GM12878 (cell line): ENCODE results near the gene FLRT1. TPM values are rescaled to one million over a fixed set of nuclear protein-coding genes. Genes with fewer than 3 reads are reported as not detected.

Source experiments
- ATAC-seq: fragments of 200-7000 bp; cut with Tn5 transposase; 3 replicates; pipeline ENCODE4 v1.9.1; 2020; ENCODE audit warnings: mild to moderate bottlenecking, moderate library complexity
- BruUV-seq: library from RNA; stranded (reverse); fragments of 400-500 nt; replicated peaks from 2 replicates; lab custom pipeline; 2021; lab: Mats Ljungman, UMichigan
- CTCF ChIA-PET: fragments of 300-600 bp; sonication (Branson Sonifier 250); formaldehyde crosslinking; extraction: SDS; loops from one replicate; lab custom pipeline; 2021; ENCODE audit warnings: inconsistent platforms; lab: Yijun Ruan, JAX
- POLR2A ChIA-PET: fragments of 350-600 bp; formaldehyde crosslinking; extraction: SDS; loops from one replicate; lab custom pipeline; 2021; ENCODE audit warnings: inconsistent platforms; lab: Charles Lee
- RAD21 ChIA-PET: fragments of 300-600 bp; sonication (Branson Sonifier 250); formaldehyde crosslinking; loops from one replicate; lab custom pipeline; 2023; ENCODE audit warnings: antibody characterized with exemption; ENCODE audit not compliant: unreplicated experiment; lab: Charles Lee
- SMC1A ChIA-PET: fragments of 300-600 bp; sonication (Branson Sonifier 250); formaldehyde crosslinking; loops from one replicate; lab custom pipeline; 2023; ENCODE audit not compliant: unreplicated experiment, uncharacterized antibody; lab: Charles Lee
- DNase-seq: peaks from one replicate; pipeline ENCODE4 v3.0.0-alpha.2; 2011; ENCODE audit warnings: low read depth, low spot score
- FAIRE-seq: peaks from 3 replicates; lab custom pipeline; 2011; peaks lifted over from hg19 to GRCh38; lab: Jason Lieb, UNC
- H2AFZ ChIP-seq: 2 replicates; pipeline ENCODE4 v1.6.0; 2011; ENCODE audit warnings: low read depth, low read length, control low read depth; ENCODE audit not compliant: control insufficient read depth
- H3K27ac ChIP-seq: 2 replicates; pipeline ENCODE4 v1.5.1; 2011; ENCODE audit warnings: control low read depth; ENCODE audit not compliant: control insufficient read depth, insufficient read depth
- H3K27me3 ChIP-seq, 2 experiments: replicated peaks in 1 of 2; 2 replicates each; pipeline versions ENCODE4 v1.6.0 to v1.6.1; 2011; ENCODE audit warnings: low read length in 1 of 2; ENCODE audit not compliant: control insufficient read depth in 2 of 2, insufficient read depth in 2 of 2
- H3K36me3 ChIP-seq, 2 experiments: 2 replicates each; pipeline ENCODE4 v1.5.1; 2011; ENCODE audit warnings: low read length in 1 of 2; ENCODE audit not compliant: control insufficient read depth in 2 of 2, insufficient read depth in 2 of 2
- H3K4me1 ChIP-seq: 2 replicates; pipeline ENCODE4 v1.6.1; 2011; ENCODE audit warnings: mild to moderate bottlenecking, low read length, moderate library complexity, mixed read lengths; ENCODE audit not compliant: control insufficient read depth, insufficient read depth
- H3K4me2 ChIP-seq: 2 replicates; pipeline ENCODE4 v1.6.0; 2011; ENCODE audit warnings: control low read depth; ENCODE audit not compliant: control insufficient read depth, insufficient read depth
- H3K4me3 ChIP-seq: fragments of 200-600 bp; sonication (generic); 2 replicates; pipeline ENCODE4 v1.5.1; 2016
- H3K79me2 ChIP-seq: 2 replicates; pipeline ENCODE4 v1.6.0; 2011; ENCODE audit warnings: low read length; ENCODE audit not compliant: control insufficient read depth, insufficient read depth
- H3K9ac ChIP-seq: 2 replicates; pipeline ENCODE4 v1.8.0; 2011; ENCODE audit warnings: low read length, control low read depth, mixed read lengths; ENCODE audit not compliant: control insufficient read depth, insufficient read depth
- H3K9me3 ChIP-seq: replicated peaks from 3 replicates; pipeline ENCODE4 v1.5.1; 2011; ENCODE audit warnings: mild to moderate bottlenecking, low read length; ENCODE audit not compliant: control insufficient read depth, insufficient read depth
- H4K20me1 ChIP-seq: 2 replicates; pipeline ENCODE4 v1.6.0; 2011; ENCODE audit not compliant: control insufficient read depth, insufficient read depth
- BRCA1 ChIP-seq: IDR thresholded peaks from 2 replicates; pipeline ENCODE4 v1.6.1; 2011; ENCODE audit warnings: low read depth, low read length, improper control_type of control experiment
- JUND ChIP-seq: IDR thresholded peaks from 2 replicates; pipeline ENCODE4 v1.6.1; 2012; ENCODE audit warnings: low read depth, mild to moderate bottlenecking, low read length, improper control_type of control experiment, moderate library complexity
- KAT2A ChIP-seq: conservative IDR thresholded peaks from 2 replicates; pipeline ENCODE4 v1.6.1; 2011; ENCODE audit warnings: low read depth, low read length; ENCODE audit not compliant: control insufficient read depth
- MEF2A ChIP-seq: IDR thresholded peaks from 2 replicates; pipeline ENCODE4 v1.6.1; 2011; ENCODE audit warnings: low read depth, mild to moderate bottlenecking, low read length, moderate library complexity; ENCODE audit not compliant: insufficient read depth
- MTA3 ChIP-seq: IDR thresholded peaks from 2 replicates; pipeline ENCODE4 v1.6.1; 2012; ENCODE audit warnings: low read length, inconsistent platforms, borderline replicate concordance
- POLR2AphosphoS5 ChIP-seq: IDR thresholded peaks from 2 replicates; pipeline ENCODE4 v1.6.1; 2011; ENCODE audit warnings: mild to moderate bottlenecking, low read length, inconsistent platforms
- POU2F2 ChIP-seq: IDR thresholded peaks from 3 replicates; pipeline ENCODE4 v1.6.1; 2011; ENCODE audit warnings: low read depth, mild to moderate bottlenecking, low read length, borderline replicate concordance
- RCOR1 ChIP-seq: conservative IDR thresholded peaks from 2 replicates; pipeline ENCODE4 v1.6.1; 2012; ENCODE audit warnings: low read depth, low read length, improper control_type of control experiment
- RFX5 ChIP-seq: IDR thresholded peaks from 2 replicates; pipeline ENCODE4 v1.6.1; 2011; ENCODE audit warnings: low read depth, low read length, improper control_type of control experiment
- SRF ChIP-seq, 2 experiments: IDR thresholded peaks; 2 replicates each; pipeline ENCODE4 v1.6.1; 2011; ENCODE audit warnings: low read depth in 2 of 2, low read length in 2 of 2, mild to moderate bottlenecking in 1 of 2, moderate library complexity in 1 of 2
- STAT1 ChIP-seq: fragments of 450-650 bp; conservative IDR thresholded peaks from 2 replicates; pipeline ENCODE4 v1.6.1; 2014; ENCODE audit warnings: antibody characterized with exemption, mild to moderate bottlenecking
- SUPT20H ChIP-seq: IDR thresholded peaks from 2 replicates; pipeline ENCODE4 v1.6.1; 2011; ENCODE audit warnings: low read depth, mild to moderate bottlenecking, low read length, moderate library complexity, borderline replicate concordance; ENCODE audit not compliant: control insufficient read depth
- TARDBP ChIP-seq: IDR thresholded peaks from 2 replicates; pipeline ENCODE4 v1.6.1; 2016; ENCODE audit warnings: borderline replicate concordance
- WGBS: methylation state at CpG from one replicate; pipeline ENCODE4 v1.1.6; 2016; ENCODE audit warnings: low lambda C conversion rate; ENCODE audit not compliant: insufficient replicate concordance, insufficient coverage; ENCODE audit errors: missing lambda C conversion rate; 5-methylcytosine and 5-hydroxymethylcytosine counted together
- in situ Hi-C: fragments of 300-500 bp; cut with MboI; formaldehyde crosslinking; loops from 9 replicates; pipeline ENCODE4 v1.14.3; 2018; ENCODE audit warnings: mixed read lengths
- intact Hi-C: fragments of 100-400 bp; cut with micrococcal nuclease; formaldehyde crosslinking; loops from one replicate; pipeline ENCODE4 v1.14.2; 2022; ENCODE audit not compliant: unreplicated experiment
- polyA plus RNA-seq, 11 experiments: library from polyadenylated mRNA; depleted of rRNA in 4 of 11; unstranded in 6 of 11; stranded (reverse) in 5 of 11; fragments of >200 nt; fragmentation: Nextera tagmentation in 4 of 11; fragmentation: Illumina TruSeq in 1 of 11; extraction: Ambion mirVana in 4 of 11; extraction: Trizol in 1 of 11; gene quantifications; 1 replicate in 1 of 11; 2 replicates in 10 of 11; pipeline versions ENCODE4 v1.2.1 to v1.2.3, GENCODE V29; 2011 to 2016; ENCODE audit warnings: inconsistent platforms in 2 of 11, missing spikeins in 2 of 11, low read depth in 1 of 11
- total RNA-seq, 4 experiments: library from RNA; depleted of rRNA in 3 of 4; stranded (reverse); fragments of >200 nt in 3 of 4; fragmentation: Illumina TruSeq in 1 of 4; extraction: Trizol in 1 of 4; gene quantifications; 2 replicates each; pipeline versions ENCODE4 v1.2.1 to v1.2.3, GENCODE V29; 2013 to 2021
- TF ChIP-seq, protein P1 (sequence below): IDR thresholded peaks from 2 replicates; pipeline ENCODE4 v1.6.1; 2012; ENCODE audit warnings: low read depth, low read length, improper control_type of control experiment
- TF ChIP-seq, protein P2 (sequence below): fragments of 450-650 bp; IDR thresholded peaks from 2 replicates; pipeline ENCODE4 v1.6.1; 2017; ENCODE audit warnings: mild to moderate bottlenecking, moderate library complexity
- TF ChIP-seq, protein P3 (sequence below): fragments of 450-650 bp; IDR thresholded peaks from 2 replicates; pipeline ENCODE4 v1.6.1; 2017; ENCODE audit warnings: mild to moderate bottlenecking, low read depth, inconsistent platforms; ENCODE audit not compliant: poor library complexity, severe bottlenecking

Gene FLRT1
- total and polyA plus RNA-seq, 10 of the 15 experiments (the other 5 are each of a cell fraction or from before 2014, with no cell fraction given) = 0.10 to 0.12 TPM; not detected in 8

DNA sequence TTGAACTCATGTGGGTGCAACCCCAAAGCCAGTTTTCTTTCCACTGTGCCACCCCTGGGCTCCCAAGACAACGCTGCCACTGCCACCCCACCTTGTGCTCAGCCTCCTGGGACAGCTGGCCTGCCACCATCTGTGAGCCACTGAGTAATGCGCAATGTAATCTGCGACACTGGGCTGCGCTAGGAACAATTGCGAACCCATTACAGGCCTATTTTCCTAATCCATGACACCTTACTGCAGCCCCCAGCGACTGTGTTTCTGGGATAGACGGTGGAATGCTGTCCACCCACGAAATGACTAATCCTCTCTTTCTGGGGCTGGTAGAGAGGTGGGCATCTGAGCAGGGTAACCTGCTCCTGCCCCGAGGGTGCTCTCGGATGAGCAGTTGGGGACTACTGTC lies 22.2 kb downstream of the FLRT1 start (continued):
- TF ChIP-seq RFX5 (no peak), SUPT20H (no peak), RCOR1 (no peak), KAT2A (no peak), JUND (no peak), POLR2AphosphoS5 (no peak), POU2F2 (no peak), MTA3 (no peak), SRF (IDR thresholded peaks at IDR 0.05; ENCODE audit: low read depth in 2 of 2, low read length in 2 of 2) (no peak), TARDBP (no peak), BRCA1 (no peak)
- TF ChIP-seq, protein P1, sequence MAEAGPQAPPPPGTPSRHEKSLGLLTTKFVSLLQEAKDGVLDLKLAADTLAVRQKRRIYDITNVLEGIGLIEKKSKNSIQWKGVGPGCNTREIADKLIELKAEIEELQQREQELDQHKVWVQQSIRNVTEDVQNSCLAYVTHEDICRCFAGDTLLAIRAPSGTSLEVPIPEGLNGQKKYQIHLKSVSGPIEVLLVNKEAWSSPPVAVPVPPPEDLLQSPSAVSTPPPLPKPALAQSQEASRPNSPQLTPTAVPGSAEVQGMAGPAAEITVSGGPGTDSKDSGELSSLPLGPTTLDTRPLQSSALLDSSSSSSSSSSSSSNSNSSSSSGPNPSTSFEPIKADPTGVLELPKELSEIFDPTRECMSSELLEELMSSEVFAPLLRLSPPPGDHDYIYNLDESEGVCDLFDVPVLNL = no peak

DNA sequence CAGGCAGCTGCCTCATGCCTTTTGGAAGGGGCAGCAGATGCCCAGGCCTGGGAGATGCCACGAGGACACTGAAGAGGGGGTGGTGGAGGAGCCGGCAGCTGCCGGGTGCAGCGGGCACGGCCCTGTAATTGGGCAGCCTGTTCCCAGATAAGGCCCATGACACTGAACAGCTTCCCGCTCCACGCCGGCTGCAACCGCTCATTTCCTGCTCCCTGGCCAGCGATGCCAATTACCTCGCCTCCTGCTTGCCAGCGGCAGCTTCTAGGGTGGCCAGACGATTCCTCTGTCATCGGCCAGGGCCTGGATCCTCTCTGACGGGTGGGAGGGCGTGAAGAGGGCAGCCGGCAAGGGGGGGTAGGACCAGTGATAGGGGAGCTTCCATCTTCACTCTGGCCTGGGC lies 22.8 kb downstream of the FLRT1 start:
- Histone ChIP-seq H3K9me3 (no peaks in the 10 kb centered on the region), H3K27me3 (peaks cover 0 to 8% of the 10 kb centered on the region in 2 experiments; a peak in 3 of 4 replicates), H3K4me3 (no peak overlapping the region), H3K79me2 (no peaks in the 10 kb centered on the region), H3K27ac (no peak overlapping the region), H3K4me1 (peaks cover 3% of the 10 kb centered on the region; the same call in 1 of the 2 replicates), H2AFZ (no peak overlapping the region), H3K9ac (no peak overlapping the region), H3K36me3 (no peaks in the 10 kb centered on the region), H3K4me2 (no peak overlapping the region), H4K20me1 (0 out of 2 replicates have a peak, but pooled peaks cover 3% of the 10 kb centered on the region)
- ChIA-PET CTCF (no interaction called here), SMC1A (no interaction called here), POLR2A (no interaction called here), RAD21 (no interaction called here)
- intact Hi-C loops = no loop called here
- BruUV-seq = no TSS peak
- DNase-seq (no peak), ATAC-seq (no peak), FAIRE-seq (no peak)
- WGBS = 75% methylated on average over 17 of the region's 17 CpGs
- in situ Hi-C loops = no loop called here
- TF ChIP-seq MEF2A (no peak), STAT1 (no peak)
- TF ChIP-seq, protein P2, sequence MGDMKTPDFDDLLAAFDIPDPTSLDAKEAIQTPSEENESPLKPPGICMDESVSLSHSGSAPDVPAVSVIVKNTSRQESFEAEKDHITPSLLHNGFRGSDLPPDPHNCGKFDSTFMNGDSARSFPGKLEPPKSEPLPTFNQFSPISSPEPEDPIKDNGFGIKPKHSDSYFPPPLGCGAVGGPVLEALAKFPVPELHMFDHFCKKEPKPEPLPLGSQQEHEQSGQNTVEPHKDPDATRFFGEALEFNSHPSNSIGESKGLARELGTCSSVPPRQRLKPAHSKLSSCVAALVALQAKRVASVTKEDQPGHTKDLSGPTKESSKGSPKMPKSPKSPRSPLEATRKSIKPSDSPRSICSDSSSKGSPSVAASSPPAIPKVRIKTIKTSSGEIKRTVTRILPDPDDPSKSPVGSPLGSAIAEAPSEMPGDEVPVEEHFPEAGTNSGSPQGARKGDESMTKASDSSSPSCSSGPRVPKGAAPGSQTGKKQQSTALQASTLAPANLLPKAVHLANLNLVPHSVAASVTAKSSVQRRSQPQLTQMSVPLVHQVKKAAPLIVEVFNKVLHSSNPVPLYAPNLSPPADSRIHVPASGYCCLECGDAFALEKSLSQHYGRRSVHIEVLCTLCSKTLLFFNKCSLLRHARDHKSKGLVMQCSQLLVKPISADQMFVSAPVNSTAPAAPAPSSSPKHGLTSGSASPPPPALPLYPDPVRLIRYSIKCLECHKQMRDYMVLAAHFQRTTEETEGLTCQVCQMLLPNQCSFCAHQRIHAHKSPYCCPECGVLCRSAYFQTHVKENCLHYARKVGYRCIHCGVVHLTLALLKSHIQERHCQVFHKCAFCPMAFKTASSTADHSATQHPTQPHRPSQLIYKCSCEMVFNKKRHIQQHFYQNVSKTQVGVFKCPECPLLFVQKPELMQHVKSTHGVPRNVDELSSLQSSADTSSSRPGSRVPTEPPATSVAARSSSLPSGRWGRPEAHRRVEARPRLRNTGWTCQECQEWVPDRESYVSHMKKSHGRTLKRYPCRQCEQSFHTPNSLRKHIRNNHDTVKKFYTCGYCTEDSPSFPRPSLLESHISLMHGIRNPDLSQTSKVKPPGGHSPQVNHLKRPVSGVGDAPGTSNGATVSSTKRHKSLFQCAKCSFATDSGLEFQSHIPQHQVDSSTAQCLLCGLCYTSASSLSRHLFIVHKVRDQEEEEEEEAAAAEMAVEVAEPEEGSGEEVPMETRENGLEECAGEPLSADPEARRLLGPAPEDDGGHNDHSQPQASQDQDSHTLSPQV = no peak
- TF ChIP-seq, protein P3, sequence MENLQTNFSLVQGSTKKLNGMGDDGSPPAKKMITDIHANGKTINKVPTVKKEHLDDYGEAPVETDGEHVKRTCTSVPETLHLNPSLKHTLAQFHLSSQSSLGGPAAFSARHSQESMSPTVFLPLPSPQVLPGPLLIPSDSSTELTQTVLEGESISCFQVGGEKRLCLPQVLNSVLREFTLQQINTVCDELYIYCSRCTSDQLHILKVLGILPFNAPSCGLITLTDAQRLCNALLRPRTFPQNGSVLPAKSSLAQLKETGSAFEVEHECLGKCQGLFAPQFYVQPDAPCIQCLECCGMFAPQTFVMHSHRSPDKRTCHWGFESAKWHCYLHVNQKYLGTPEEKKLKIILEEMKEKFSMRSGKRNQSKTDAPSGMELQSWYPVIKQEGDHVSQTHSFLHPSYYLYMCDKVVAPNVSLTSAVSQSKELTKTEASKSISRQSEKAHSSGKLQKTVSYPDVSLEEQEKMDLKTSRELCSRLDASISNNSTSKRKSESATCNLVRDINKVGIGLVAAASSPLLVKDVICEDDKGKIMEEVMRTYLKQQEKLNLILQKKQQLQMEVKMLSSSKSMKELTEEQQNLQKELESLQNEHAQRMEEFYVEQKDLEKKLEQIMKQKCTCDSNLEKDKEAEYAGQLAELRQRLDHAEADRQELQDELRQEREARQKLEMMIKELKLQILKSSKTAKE = no peak
